ENCODE data around the gene CTNNA1. TPM values are rescaled to one million over a fixed set of nuclear protein-coding genes. Genes with fewer than 3 reads are reported as not detected.

The CTNNA1 gene
- total and polyA plus RNA-seq, 2 donors from 2014 or later, result 177 to 463 TPM

DNA sequence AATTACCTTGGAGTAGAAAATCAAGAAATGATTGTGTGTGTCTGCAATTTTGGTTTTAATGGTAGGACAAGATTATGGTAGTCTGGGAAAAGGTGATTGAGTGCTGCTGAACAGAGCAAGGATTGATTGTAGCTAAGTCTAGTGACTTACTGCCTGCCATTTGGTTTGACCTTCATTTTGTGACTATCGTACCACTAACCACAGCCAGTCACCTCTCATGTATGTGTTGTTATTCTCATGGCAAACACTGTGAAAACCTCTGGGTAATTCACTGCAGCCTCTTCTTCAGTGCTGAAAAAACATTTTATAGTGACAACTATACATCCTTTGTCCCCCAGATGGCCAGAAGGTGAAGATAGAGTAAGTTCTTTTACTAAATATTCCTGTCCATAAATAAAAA, 37.5 kb downstream of the CTNNA1 start:
- intact Hi-C loops (cut with DNase I), result no loop called here
- no peak overlapping the region for H3K9ac ChIP-seq (ENCODE audit: low read length in 3 of 3)
- TF ChIP-seq, protein P1, sequence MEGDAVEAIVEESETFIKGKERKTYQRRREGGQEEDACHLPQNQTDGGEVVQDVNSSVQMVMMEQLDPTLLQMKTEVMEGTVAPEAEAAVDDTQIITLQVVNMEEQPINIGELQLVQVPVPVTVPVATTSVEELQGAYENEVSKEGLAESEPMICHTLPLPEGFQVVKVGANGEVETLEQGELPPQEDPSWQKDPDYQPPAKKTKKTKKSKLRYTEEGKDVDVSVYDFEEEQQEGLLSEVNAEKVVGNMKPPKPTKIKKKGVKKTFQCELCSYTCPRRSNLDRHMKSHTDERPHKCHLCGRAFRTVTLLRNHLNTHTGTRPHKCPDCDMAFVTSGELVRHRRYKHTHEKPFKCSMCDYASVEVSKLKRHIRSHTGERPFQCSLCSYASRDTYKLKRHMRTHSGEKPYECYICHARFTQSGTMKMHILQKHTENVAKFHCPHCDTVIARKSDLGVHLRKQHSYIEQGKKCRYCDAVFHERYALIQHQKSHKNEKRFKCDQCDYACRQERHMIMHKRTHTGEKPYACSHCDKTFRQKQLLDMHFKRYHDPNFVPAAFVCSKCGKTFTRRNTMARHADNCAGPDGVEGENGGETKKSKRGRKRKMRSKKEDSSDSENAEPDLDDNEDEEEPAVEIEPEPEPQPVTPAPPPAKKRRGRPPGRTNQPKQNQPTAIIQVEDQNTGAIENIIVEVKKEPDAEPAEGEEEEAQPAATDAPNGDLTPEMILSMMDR (IDR thresholded peaks at IDR 0.05; ENCODE audit: borderline replicate concordance, extremely low read depth, insufficient read depth), result no peak
- no peaks in the 10 kb centered on the region for H3K27me3 ChIP-seq (ENCODE audit: control insufficient read depth, insufficient read depth, low read length)
- no peak for DNase-seq
- H3K36me3 ChIP-seq (ENCODE audit: control insufficient read depth in 2 of 3, insufficient read depth in 3 of 3, low read length in 3 of 3), result peaks cover 0 to 3% (median 0%) of the 10 kb centered on the region in 3 donors
- FAIRE-seq, result no peak
- no peak overlapping the region for H3K4me3 ChIP-seq (ENCODE audit: low read length in 3 of 3)
- H3K27ac ChIP-seq (ENCODE audit: low read depth in 2 of 2, low read length in 2 of 2), result no peak overlapping the region
- peaks cover 7 to 12% (median 12%) of the 10 kb centered on the region in 3 donors for H3K4me1 ChIP-seq (ENCODE audit: control insufficient read depth in 2 of 3, insufficient read depth in 2 of 3, low read depth in 1 of 3, low read length in 3 of 3)
- H3K9me3 ChIP-seq (ENCODE audit: control insufficient read depth in 2 of 3, insufficient read depth in 1 of 3, low read length in 3 of 3), result no peaks in the 10 kb centered on the region

DNA sequence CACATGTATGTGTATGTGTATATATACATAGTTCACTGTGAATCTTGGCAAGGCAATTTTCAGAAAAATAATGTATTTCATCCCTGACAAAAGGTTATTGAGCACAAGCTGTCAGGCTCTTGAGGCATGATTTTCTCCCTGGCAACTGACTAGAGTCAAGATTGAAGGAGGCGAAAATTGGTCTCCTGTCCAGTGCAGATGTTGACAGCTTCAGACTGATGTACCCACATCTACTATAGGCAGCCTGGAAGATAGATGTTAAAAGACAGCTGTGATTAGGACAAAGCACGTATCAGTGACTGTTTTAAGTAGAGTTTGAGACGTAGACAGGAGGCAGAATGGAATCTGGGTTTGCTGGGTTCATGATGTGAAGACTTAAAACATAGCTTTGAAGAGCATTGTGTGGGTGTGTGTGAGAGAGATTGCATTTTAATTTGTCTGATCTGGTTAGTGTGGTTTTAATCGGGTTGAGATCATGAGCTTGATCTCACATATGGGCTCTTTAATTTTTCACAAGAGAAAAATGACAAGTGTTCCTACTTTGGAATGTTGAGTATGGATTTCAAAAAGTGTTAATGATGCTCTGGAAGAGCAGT, 39.1 kb downstream of the CTNNA1 start:
- DNase-seq, result no peak
- Histone ChIP-seq H3K4me1 (ENCODE audit: control insufficient read depth in 2 of 3, insufficient read depth in 2 of 3, low read depth in 1 of 3, low read length in 3 of 3) (peaks cover 0 to 12% (median 4%) of the 10 kb centered on the region in 3 donors), H3K27me3 (ENCODE audit: control insufficient read depth, insufficient read depth, low read length) (no peaks in the 10 kb centered on the region), H3K36me3 (ENCODE audit: control insufficient read depth in 2 of 3, insufficient read depth in 3 of 3, low read length in 3 of 3) (no peaks in the 10 kb centered on the region), H3K9ac (ENCODE audit: low read length in 3 of 3) (no peak overlapping the region), H3K9me3 (ENCODE audit: control insufficient read depth in 2 of 3, insufficient read depth in 1 of 3, low read length in 3 of 3) (no peaks in the 10 kb centered on the region), H3K27ac (ENCODE audit: low read depth in 2 of 2, low read length in 2 of 2) (no peak overlapping the region), H3K4me3 (ENCODE audit: low read length in 3 of 3) (no peak overlapping the region)
- FAIRE-seq, result no peak
- TF ChIP-seq, protein P1 (IDR thresholded peaks at IDR 0.05; ENCODE audit: borderline replicate concordance, extremely low read depth, insufficient read depth), result no peak
- intact Hi-C loops (cut with DNase I), result no loop called here

DNA sequence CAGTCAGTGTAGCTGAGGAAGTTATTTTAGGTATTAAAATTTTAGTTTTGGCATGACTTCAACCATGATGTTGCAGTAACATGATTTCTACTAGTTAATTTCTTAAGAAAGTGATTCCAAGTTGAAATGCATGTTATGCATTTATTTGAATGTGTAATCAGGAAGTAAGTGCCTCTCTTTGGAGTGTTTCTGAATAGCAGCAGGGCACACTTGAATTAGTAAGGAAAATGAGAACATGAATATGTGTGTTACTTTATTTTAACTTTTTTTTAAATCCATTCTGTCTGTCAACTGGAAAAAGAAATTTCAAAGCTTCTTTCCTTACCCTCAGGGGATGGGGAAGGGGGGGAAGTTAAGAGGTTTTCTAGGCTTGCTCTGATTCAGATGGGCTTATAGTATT, 40.4 kb downstream of the CTNNA1 start:
- Histone ChIP-seq H3K36me3 (ENCODE audit: control insufficient read depth in 2 of 3, insufficient read depth in 3 of 3, low read length in 3 of 3) (no peaks in the 10 kb centered on the region), H3K9ac (ENCODE audit: low read length in 3 of 3) (no peak overlapping the region), H3K9me3 (ENCODE audit: control insufficient read depth in 2 of 3, insufficient read depth in 1 of 3, low read length in 3 of 3) (no peaks in the 10 kb centered on the region), H3K4me1 (ENCODE audit: control insufficient read depth in 2 of 3, insufficient read depth in 2 of 3, low read depth in 1 of 3, low read length in 3 of 3) (peaks cover 0 to 12% (median 0%) of the 10 kb centered on the region in 3 donors), H3K27ac (ENCODE audit: low read depth in 2 of 2, low read length in 2 of 2) (no peak overlapping the region), H3K4me3 (ENCODE audit: low read length in 3 of 3) (no peak overlapping the region), H3K27me3 (ENCODE audit: control insufficient read depth, insufficient read depth, low read length) (no peaks in the 10 kb centered on the region)
- DNase-seq (no peak), FAIRE-seq (no peak)
- TF ChIP-seq, protein P1 (IDR thresholded peaks at IDR 0.05; ENCODE audit: borderline replicate concordance, extremely low read depth, insufficient read depth), result no peak
- intact Hi-C loops (cut with DNase I), result no loop called here

DNA sequence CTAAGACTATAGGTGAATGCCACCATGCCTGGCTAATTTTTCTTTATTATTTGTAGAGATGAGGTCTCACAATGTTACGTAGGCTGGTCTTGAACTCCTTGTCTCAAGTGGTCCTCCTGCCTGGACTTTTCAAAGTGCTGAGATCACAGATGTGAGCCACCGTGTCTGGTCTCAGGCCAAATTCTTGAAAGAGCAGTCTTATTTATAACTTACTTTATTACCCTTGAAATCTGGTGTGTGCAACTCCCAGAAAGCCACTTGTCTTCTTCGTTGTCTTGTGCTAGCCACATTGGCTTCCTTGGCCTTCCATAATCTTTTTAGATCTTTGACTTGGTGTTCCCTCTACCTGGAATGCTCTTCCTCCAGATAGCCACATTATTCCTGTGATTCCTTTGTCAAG, 50.1 kb downstream of the CTNNA1 start:
- no peak for DNase-seq
- Histone ChIP-seq H3K36me3 (ENCODE audit: control insufficient read depth in 2 of 3, insufficient read depth in 3 of 3, low read length in 3 of 3) (peaks cover 0 to 5% (median 2%) of the 10 kb centered on the region in 3 donors), H3K4me3 (ENCODE audit: low read length in 3 of 3) (no peak overlapping the region), H3K9me3 (ENCODE audit: control insufficient read depth in 2 of 3, insufficient read depth in 1 of 3, low read length in 3 of 3) (peaks cover 0 to 4% (median 0%) of the 10 kb centered on the region in 3 donors), H3K9ac (ENCODE audit: low read length in 3 of 3) (no peak overlapping the region), H3K27me3 (ENCODE audit: control insufficient read depth, insufficient read depth, low read length) (no peaks in the 10 kb centered on the region), H3K4me1 (ENCODE audit: control insufficient read depth in 2 of 3, insufficient read depth in 2 of 3, low read depth in 1 of 3, low read length in 3 of 3) (peaks cover 0 to 2% (median 0%) of the 10 kb centered on the region in 3 donors), H3K27ac (ENCODE audit: low read depth in 2 of 2, low read length in 2 of 2) (no peak overlapping the region)
- intact Hi-C loops (cut with DNase I), result no loop called here
- no peak for FAIRE-seq
- TF ChIP-seq, protein P1 (IDR thresholded peaks at IDR 0.05; ENCODE audit: borderline replicate concordance, extremely low read depth, insufficient read depth), result no peak

Data from kidney (tissue), 14 donors.